Gastroesophageal sphincter (tissue), 4 donors: Measurements from ENCODE around the gene OR6S1. TPM values are rescaled to one million over a fixed set of nuclear protein-coding genes. Genes with fewer than 3 reads are reported as not detected.
"Not testable (repeated sequence)": the region's sequence is repeated elsewhere in the genome, so short reads cannot be mapped to it uniquely, and the experiment has no call there.

Experiments used
- ATAC-seq: fragments of 150-250 bp; one replicate; pipeline ENCODE4 v1.9.1; 2016; ENCODE audit warnings: mild to moderate bottlenecking, moderate library complexity
- H3K27ac ChIP-seq, 4 donors: fragments of 200-600 bp; sonication (generic) in 3 of 4; 1 replicate in 3 of 4; 2 replicates in 1 of 4; pipeline ENCODE4 v1.5.1; 2016 to 2019
- H3K27me3 ChIP-seq: fragments of 200-600 bp; sonication (generic); one replicate; pipeline ENCODE4 v1.5.1; 2019
- H3K36me3 ChIP-seq, 2 donors: fragments of 200-600 bp; sonication (generic); one replicate each; pipeline ENCODE4 v1.5.1; 2019; ENCODE audit warnings: control low read depth in 1 of 2
- H3K4me1 ChIP-seq, 3 donors: fragments of 200-600 bp; sonication (generic); 1 replicate in 2 of 3; 2 replicates in 1 of 3; pipeline ENCODE4 v1.5.1; 2016 to 2019; ENCODE audit warnings: control low read depth in 2 of 3
- H3K4me3 ChIP-seq, 2 donors: fragments of 200-600 bp; sonication (generic); one replicate each; pipeline ENCODE4 v1.5.1; 2019; ENCODE audit warnings: mild to moderate bottlenecking in 1 of 2, moderate library complexity in 1 of 2
- H3K9me3 ChIP-seq, 3 donors: fragments of 200-600 bp; sonication (generic); one replicate each; pipeline ENCODE4 v1.5.1; 2017 to 2019; ENCODE audit warnings: control low read depth in 2 of 3
- EP300 ChIP-seq: sonication (generic); formaldehyde crosslinking; IDR thresholded peaks from one replicate; pipeline ENCODE4 v1.6.1; 2017; ENCODE audit warnings: antibody characterized with exemption, mild to moderate bottlenecking
- POLR2A ChIP-seq, 2 donors: fragments of 450-650 bp; IDR thresholded peaks; one replicate each; pipeline ENCODE4 v1.6.1; 2017; ENCODE audit warnings: antibody characterized with exemption in 2 of 2, mild to moderate bottlenecking in 2 of 2, moderate library complexity in 1 of 2
- POLR2AphosphoS5 ChIP-seq: sonication (generic); formaldehyde crosslinking; IDR thresholded peaks from one replicate; pipeline ENCODE4 v1.6.1; 2017; ENCODE audit warnings: antibody characterized with exemption
- WGBS, 2 donors: methylation state at CpG; one replicate each; pipeline ENCODE4 v1.1.5; 2018; ENCODE audit warnings: low coverage in 1 of 2; 5-methylcytosine and 5-hydroxymethylcytosine counted together
- total RNA-seq, 4 donors: library from RNA; depleted of rRNA; stranded (reverse); fragments of >200 nt; gene quantifications; one replicate each; pipeline ENCODE4 v1.1.0, GENCODE V29; 2016
- TF ChIP-seq, protein P1 (sequence below), 4 experiments: fragments of 200-600 bp in 2 of 4; fragments of 450-650 bp in 2 of 4; sonication (generic) in 1 of 4; IDR thresholded peaks; one replicate each; pipeline ENCODE4 v1.5.1; 2017 to 2019; ENCODE audit warnings: antibody characterized with exemption in 4 of 4, mild to moderate bottlenecking in 2 of 4, moderate library complexity in 2 of 4

OR6S1 gene
- total RNA-seq, 4 donors from 2014 or later: not detected

DNA sequence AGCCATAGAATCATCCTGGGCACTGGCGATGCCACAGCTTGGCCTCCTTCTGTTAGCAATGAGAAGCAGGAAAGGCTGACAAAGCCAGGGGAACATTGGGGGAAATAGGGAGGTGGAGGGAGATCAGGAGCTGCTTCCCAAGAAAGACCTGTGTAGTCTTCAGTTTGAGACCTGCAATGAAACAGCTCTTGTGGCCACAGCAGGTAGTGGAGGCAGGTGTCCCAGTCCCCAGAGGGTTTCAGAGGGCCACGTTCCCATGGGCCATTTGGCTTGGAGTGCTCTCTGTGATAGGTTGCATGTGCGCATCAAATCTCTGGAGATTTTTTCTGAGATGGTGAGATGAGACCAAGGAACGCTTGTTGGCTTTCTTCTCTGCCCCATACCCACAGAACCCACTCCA is 14.4 kb upstream of the OR6S1 start:
- TF ChIP-seq, protein P1, sequence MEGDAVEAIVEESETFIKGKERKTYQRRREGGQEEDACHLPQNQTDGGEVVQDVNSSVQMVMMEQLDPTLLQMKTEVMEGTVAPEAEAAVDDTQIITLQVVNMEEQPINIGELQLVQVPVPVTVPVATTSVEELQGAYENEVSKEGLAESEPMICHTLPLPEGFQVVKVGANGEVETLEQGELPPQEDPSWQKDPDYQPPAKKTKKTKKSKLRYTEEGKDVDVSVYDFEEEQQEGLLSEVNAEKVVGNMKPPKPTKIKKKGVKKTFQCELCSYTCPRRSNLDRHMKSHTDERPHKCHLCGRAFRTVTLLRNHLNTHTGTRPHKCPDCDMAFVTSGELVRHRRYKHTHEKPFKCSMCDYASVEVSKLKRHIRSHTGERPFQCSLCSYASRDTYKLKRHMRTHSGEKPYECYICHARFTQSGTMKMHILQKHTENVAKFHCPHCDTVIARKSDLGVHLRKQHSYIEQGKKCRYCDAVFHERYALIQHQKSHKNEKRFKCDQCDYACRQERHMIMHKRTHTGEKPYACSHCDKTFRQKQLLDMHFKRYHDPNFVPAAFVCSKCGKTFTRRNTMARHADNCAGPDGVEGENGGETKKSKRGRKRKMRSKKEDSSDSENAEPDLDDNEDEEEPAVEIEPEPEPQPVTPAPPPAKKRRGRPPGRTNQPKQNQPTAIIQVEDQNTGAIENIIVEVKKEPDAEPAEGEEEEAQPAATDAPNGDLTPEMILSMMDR (IDR thresholded peaks at IDR 0.05): no peak
- TF ChIP-seq POLR2AphosphoS5 (no peak), POLR2A (IDR thresholded peaks at IDR 0.05) (no peak), EP300 (no peak)
- Histone ChIP-seq H3K27me3 (peaks cover 97% of the 10 kb centered on the region), H3K9me3 (no peaks in the 10 kb centered on the region), H3K27ac (no peak overlapping the region), H3K4me3 (no peak overlapping the region), H3K4me1 (peaks cover 0 to 12% (median 0%) of the 10 kb centered on the region in 3 donors), H3K36me3 (no peaks in the 10 kb centered on the region)
- WGBS, 2 donors: 63 to 75% methylated on average over 2 to 3 of the region's 4 CpGs
- ATAC-seq: no peak

DNA sequence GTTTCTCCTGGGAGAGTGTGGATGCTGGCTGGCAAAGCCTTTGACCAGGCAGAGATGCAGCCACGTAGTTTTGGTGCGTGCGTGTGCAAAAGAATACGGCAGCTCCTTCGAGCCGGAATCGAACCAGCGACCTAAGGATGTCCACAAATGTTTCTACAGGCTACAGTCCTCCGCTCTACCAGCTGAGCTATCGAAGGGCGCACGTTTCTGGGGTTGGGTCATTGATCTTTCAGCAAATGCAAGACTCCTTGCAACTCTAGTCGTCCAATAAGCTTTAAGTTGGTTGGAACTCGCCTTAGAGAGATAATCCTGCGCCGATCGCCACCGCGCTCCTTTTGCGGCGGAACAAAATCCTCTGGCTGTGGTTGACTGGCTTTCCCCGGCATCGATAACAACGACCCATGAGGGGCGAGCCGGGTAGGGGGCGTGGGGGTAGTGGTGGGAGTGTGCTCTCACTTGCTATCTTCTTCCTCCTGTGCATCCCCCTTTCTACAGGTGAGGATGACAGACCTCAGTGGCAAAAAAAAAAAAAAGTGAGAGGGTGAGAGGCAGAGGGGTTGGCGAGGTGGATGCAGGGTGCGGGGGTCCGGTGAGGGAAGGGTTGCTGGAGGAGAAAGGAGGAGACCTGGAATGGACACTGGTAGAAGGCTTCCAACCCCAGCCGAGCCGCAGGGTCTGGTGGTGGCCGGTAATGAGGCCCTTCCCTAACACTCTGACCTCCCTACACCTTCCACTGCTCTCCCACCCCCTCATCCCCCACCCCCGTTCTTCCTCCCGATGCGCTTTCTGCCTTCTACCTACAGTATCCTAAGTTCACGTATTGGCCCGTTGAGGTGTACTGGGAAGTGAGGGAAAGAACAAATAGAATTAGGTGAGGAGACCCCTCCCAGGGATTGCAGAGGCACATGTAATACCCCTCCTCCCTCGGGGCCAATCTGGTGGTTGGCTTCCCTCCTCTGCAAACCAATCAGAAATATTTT is 11.8 kb upstream of the OR6S1 start:
- H3K9me3 ChIP-seq: no peaks in the 10 kb centered on the region
- H3K27ac ChIP-seq: no peak overlapping the region
- ATAC-seq: no peak
- H3K4me3 ChIP-seq: no peak overlapping the region
- H3K27me3 ChIP-seq: peaks cover 95% of the 10 kb centered on the region
- WGBS, 2 donors: 2% methylated on average over 20 to 27 of the region's 39 CpGs
- peaks cover 0 to 12% (median 0%) of the 10 kb centered on the region in 3 donors for H3K4me1 ChIP-seq
- TF ChIP-seq EP300: no peak
- TF ChIP-seq POLR2AphosphoS5: no peak
- TF ChIP-seq, protein P1 (IDR thresholded peaks at IDR 0.05): no peak
- no peak for TF ChIP-seq POLR2A (IDR thresholded peaks at IDR 0.05)
- no peaks in the 10 kb centered on the region for H3K36me3 ChIP-seq

DNA sequence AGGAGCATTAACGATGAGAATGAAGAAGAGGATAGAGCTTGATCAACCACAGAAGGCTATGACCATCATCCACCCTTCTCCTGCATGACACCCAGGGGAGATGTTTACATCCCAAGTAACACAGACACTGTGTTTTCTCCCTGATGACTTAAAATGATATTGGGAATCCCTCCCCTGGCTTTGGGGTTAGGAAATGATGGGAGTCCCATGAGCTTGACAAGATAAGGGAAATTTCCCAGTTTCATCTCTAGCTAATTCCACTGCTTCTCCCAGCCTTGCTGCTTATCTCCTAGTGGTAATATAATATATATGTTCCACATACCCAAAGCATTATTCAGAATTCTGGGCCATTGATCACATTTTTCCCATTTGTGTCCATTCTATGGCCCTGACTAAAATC is 4.0 kb upstream of the OR6S1 start:
- Histone ChIP-seq H3K9me3 (no peaks in the 10 kb centered on the region), H3K36me3 (no peaks in the 10 kb centered on the region), H3K27me3 (peaks cover 59% of the 10 kb centered on the region), H3K4me3 (no peak overlapping the region), H3K27ac (no peak overlapping the region), H3K4me1 (no peaks in the 10 kb centered on the region)
- TF ChIP-seq EP300 (no peak), POLR2A (IDR thresholded peaks at IDR 0.05) (no peak), POLR2AphosphoS5 (no peak)
- TF ChIP-seq, protein P1 (IDR thresholded peaks at IDR 0.05): no peak
- WGBS, 2 donors: 100% methylated on average over 1 of the region's 1 CpG
- no peak for ATAC-seq

DNA sequence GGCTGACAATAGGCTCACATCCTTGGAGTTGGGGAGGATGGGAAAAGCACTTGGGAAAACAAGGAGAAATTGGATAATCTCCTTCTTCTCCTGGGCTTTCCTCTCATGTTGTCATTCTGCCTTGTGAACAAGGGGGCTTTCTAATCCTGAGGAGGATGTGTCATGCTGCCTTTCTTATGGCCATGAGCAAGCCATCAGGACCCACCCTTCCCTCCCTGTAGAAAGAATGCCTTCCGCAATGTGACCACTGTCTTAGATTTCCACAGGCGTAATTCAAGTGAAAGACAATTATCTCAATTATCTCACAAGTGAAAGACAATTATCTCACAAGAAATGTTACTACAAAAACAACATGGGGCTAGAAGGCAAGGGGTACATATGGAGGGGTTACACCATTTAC is 3.0 kb upstream of the OR6S1 start:
- WGBS, 2 donors: 80% methylated on average over 1 of the region's 2 CpGs; no CpG with 5 or more reads in 1 of the 2 donors
- no peak overlapping the region for H3K4me3 ChIP-seq
- no peaks in the 10 kb centered on the region for H3K9me3 ChIP-seq
- TF ChIP-seq, protein P1 (IDR thresholded peaks at IDR 0.05): no peak
- TF ChIP-seq POLR2A (IDR thresholded peaks at IDR 0.05) (no peak), EP300 (no peak), POLR2AphosphoS5 (no peak)
- H3K4me1 ChIP-seq: no peaks in the 10 kb centered on the region
- H3K27me3 ChIP-seq: peaks cover 54% of the 10 kb centered on the region
- no peaks in the 10 kb centered on the region for H3K36me3 ChIP-seq
- ATAC-seq: no peak
- H3K27ac ChIP-seq: no peak overlapping the region

DNA sequence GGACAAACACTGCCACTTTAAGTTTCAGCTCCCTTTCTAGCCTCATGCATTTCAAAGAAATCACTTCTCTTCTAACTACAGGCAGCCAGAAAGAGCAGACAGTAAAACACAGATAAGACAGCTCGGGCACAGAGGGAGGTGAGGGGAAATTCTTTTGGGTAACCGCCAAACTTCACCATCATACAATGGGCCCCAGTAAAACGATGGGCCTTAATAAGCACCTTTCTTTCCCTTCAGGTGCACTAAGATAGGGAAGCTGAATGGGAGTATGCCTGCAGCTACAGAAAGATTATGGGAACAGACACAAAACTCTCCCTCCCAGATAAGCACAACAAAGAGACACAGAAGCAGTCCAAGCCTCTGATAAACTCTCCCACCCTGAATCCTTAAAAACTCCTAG is 1.3 kb upstream of the OR6S1 start:
- not testable (repeated sequence) for H3K27ac ChIP-seq, H3K36me3 ChIP-seq, H3K9me3 ChIP-seq, H3K4me3 ChIP-seq, ATAC-seq, H3K4me1 ChIP-seq
- WGBS, 2 donors: 17% methylated on average over 1 to 3 of the region's 3 CpGs
- H3K27me3 ChIP-seq: peaks cover 58% of the 10 kb centered on the region
